ENCODE data around the gene DNAAF5. TPM values are rescaled to one million over a fixed set of nuclear protein-coding genes. Genes with fewer than 3 reads are reported as not detected.

The DNAAF5 gene
- total and polyA plus RNA-seq, 9 of the 15 experiments (the other 6 are each of a cell fraction or from before 2014, with no cell fraction given), result 3.1 to 69.7 (median 19.1) TPM

- TF ChIP-seq SLC30A9 (CRISPR knock-in tag; IDR thresholded peaks at IDR 0.05) (no peak), MIER1 (IDR thresholded peaks at IDR 0.05; ENCODE audit: low read depth) (no peak), MCM3 (IDR thresholded peaks at IDR 0.05) (no peak), ZNF740 (CRISPR knock-in tag; IDR thresholded peaks at IDR 0.05) (no peak), ZNF740 (tag; IDR thresholded peaks at IDR 0.05) (no peak), ZNF57 (CRISPR knock-in tag; IDR thresholded peaks at IDR 0.05) (no peak), ETS2 (tag; IDR thresholded peaks at IDR 0.05; ENCODE audit: borderline replicate concordance, poor library complexity, severe bottlenecking) (no peak), GTF2A2 (tag; IDR thresholded peaks at IDR 0.05) (no peak), JUND (IDR thresholded peaks at IDR 0.05; ENCODE audit: borderline replicate concordance, low read depth, low read length) (peak; percentile 78), JUND (tag; IDR thresholded peaks at IDR 0.05; ENCODE audit: borderline replicate concordance, low read depth, low read length) (peak; percentile 51; the same call in 1 of the 3 replicates), PTRF (tag; IDR thresholded peaks at IDR 0.05) (no peak), POLR2B (IDR thresholded peaks at IDR 0.05; ENCODE audit: low read depth, partially characterized antibody) (no peak), POLR2H (tag; IDR thresholded peaks at IDR 0.05; ENCODE audit: low read depth) (no peak), THRAP3 (IDR thresholded peaks at IDR 0.05; ENCODE audit: borderline replicate concordance) (no peak), CREB1 (IDR thresholded peaks at IDR 0.05) (peak; percentile 29; the same call in 1 of the 2 replicates), CREB1 (CRISPR knock-in tag; IDR thresholded peaks at IDR 0.05) (no peak), ZNF280A (IDR thresholded peaks at IDR 0.05; ENCODE audit: low read depth, partially characterized antibody) (no peak), TCF3 (CRISPR knock-in tag; IDR thresholded peaks at IDR 0.05) (peak; percentile 97), CHD4 (IDR thresholded peaks at IDR 0.05; ENCODE audit: insufficient read depth, insufficient replicate concordance, low read depth, low read length, poor library complexity, severe bottlenecking) (no peak), FOXJ2 (tag; IDR thresholded peaks at IDR 0.05) (no peak), HMGXB4 (CRISPR knock-in tag; IDR thresholded peaks at IDR 0.05) (no peak), TAF9B (IDR thresholded peaks at IDR 0.05; ENCODE audit: partially characterized antibody) (peak; percentile 38)
Measured at GRCh38 chr7:725223-726005, 1.1 kb upstream of the DNAAF5 start (continued).

Measured in K562 (cell line).